HEK293 (cell line): Measurements from ENCODE around the gene CLEC19A.

Source experiments
- CTCF ChIA-PET: fragments of 350-600 bp; formaldehyde crosslinking; extraction: SDS; loops from one replicate; lab custom pipeline; 2021; ENCODE audit warnings: antibody characterized with exemption; lab: Yijun Ruan, JAX
- POLR2A ChIA-PET: fragments of 300-600 bp; formaldehyde crosslinking; extraction: SDS; loops from one replicate; lab custom pipeline; 2020; ENCODE audit warnings: antibody characterized with exemption, inconsistent platforms; lab: Yijun Ruan, JAX
- H3K27ac ChIP-seq: fragments of 200-500 bp; sonication (Bioruptor generic); 2 replicates; pipeline ENCODE4 v1.5.1; 2014; ENCODE audit warnings: low read depth, low read length, control low read depth, inconsistent platforms; ENCODE audit errors: extremely low read depth
- H3K36me3 ChIP-seq, 2 experiments: fragments of 200-500 bp in 1 of 2; sonication (Bioruptor generic) in 1 of 2; 1 replicate in 1 of 2; 2 replicates in 1 of 2; pipeline ENCODE4 v1.5.1; 2014 to 2017; ENCODE audit warnings: inconsistent platforms in 2 of 2, low read length in 2 of 2; ENCODE audit not compliant: control insufficient read depth in 2 of 2, insufficient read depth in 1 of 2
- H3K4me1 ChIP-seq: fragments of 200-500 bp; sonication (Bioruptor generic); 2 replicates; pipeline ENCODE4 v1.5.1; 2014; ENCODE audit warnings: mild to moderate bottlenecking, low read length, inconsistent platforms; ENCODE audit not compliant: control insufficient read depth, insufficient read depth
- H3K4me3 ChIP-seq: 2 replicates; pipeline ENCODE4 v1.5.1; 2011; ENCODE audit warnings: low read depth, mild to moderate bottlenecking, control low read depth, low read length, moderate library complexity
- H3K9me3 ChIP-seq: fragments of 200-500 bp; sonication (Bioruptor generic); 2 replicates; pipeline ENCODE4 v1.5.1; 2014; ENCODE audit warnings: low read depth, low read length, inconsistent platforms; ENCODE audit not compliant: control insufficient read depth, insufficient read depth
- BCL11B ChIP-seq: fragments of 450-650 bp; formaldehyde crosslinking; IDR thresholded peaks from 2 replicates; pipeline ENCODE4 v1.5.1; 2016; ENCODE audit warnings: low read depth, missing biosample characterization, missing genetic modification characterization
- KLF7 ChIP-seq: fragments of 450-650 bp; formaldehyde crosslinking; IDR thresholded peaks from 2 replicates; pipeline ENCODE4 v1.5.1; 2016; ENCODE audit warnings: missing biosample characterization, missing genetic modification characterization, borderline replicate concordance
- OVOL3 ChIP-seq: fragments of 450-650 bp; formaldehyde crosslinking; IDR thresholded peaks from 2 replicates; pipeline ENCODE4 v1.5.1; 2016; ENCODE audit warnings: missing biosample characterization, missing genetic modification characterization
- SCRT1 ChIP-seq: fragments of 450-650 bp; formaldehyde crosslinking; IDR thresholded peaks from 2 replicates; pipeline ENCODE4 v1.5.1; 2016; ENCODE audit warnings: missing biosample characterization, missing genetic modification characterization, borderline replicate concordance
- TCF7L2 ChIP-seq: IDR thresholded peaks from 2 replicates; pipeline ENCODE4 v1.6.1; 2011; ENCODE audit warnings: low read depth, mild to moderate bottlenecking, inconsistent platforms, low read length, moderate library complexity, borderline replicate concordance
- ZBTB20 ChIP-seq: fragments of 450-650 bp; formaldehyde crosslinking; IDR thresholded peaks from 2 replicates; pipeline ENCODE4 v1.5.1; 2016; ENCODE audit warnings: missing biosample characterization, missing genetic modification characterization
- ZFP37 ChIP-seq: fragments of 450-650 bp; formaldehyde crosslinking; IDR thresholded peaks from 2 replicates; pipeline ENCODE4 v1.5.1; 2016; ENCODE audit warnings: missing biosample characterization, missing genetic modification characterization
- ZNF211 ChIP-seq: fragments of 450-650 bp; formaldehyde crosslinking; IDR thresholded peaks from 2 replicates; pipeline ENCODE4 v1.5.1; 2016; ENCODE audit warnings: low read depth, missing biosample characterization, missing genetic modification characterization
- ZNF214 ChIP-seq: fragments of 450-650 bp; formaldehyde crosslinking; IDR thresholded peaks from 2 replicates; pipeline ENCODE4 v1.5.1; 2017; ENCODE audit warnings: missing biosample characterization, mild to moderate bottlenecking, missing genetic modification characterization, borderline replicate concordance
- ZNF24 ChIP-seq: fragments of 450-650 bp; formaldehyde crosslinking; IDR thresholded peaks from 2 replicates; pipeline ENCODE4 v1.5.1; 2016; ENCODE audit warnings: missing biosample characterization, missing genetic modification characterization
- ZNF521 ChIP-seq: fragments of 450-650 bp; formaldehyde crosslinking; IDR thresholded peaks from 2 replicates; pipeline ENCODE4 v1.5.1; 2017; ENCODE audit warnings: missing biosample characterization, mild to moderate bottlenecking, missing genetic modification characterization
- ZNF664 ChIP-seq: fragments of 450-650 bp; formaldehyde crosslinking; IDR thresholded peaks from 2 replicates; pipeline ENCODE4 v1.5.1; 2016; ENCODE audit warnings: missing biosample characterization, missing genetic modification characterization
- ZNF776 ChIP-seq: fragments of 450-650 bp; formaldehyde crosslinking; IDR thresholded peaks from 2 replicates; pipeline ENCODE4 v1.5.0; 2017; ENCODE audit warnings: missing biosample characterization, missing genetic modification characterization, borderline replicate concordance
- ZNF792 ChIP-seq: fragments of 450-650 bp; formaldehyde crosslinking; IDR thresholded peaks from 2 replicates; pipeline ENCODE4 v1.5.1; 2016; ENCODE audit warnings: missing biosample characterization, missing genetic modification characterization
- ZNF830 ChIP-seq: fragments of 450-650 bp; IDR thresholded peaks from 2 replicates; pipeline ENCODE4 v1.5.0; 2018; ENCODE audit warnings: missing biosample characterization, missing genetic modification characterization, low read depth, mild to moderate bottlenecking, moderate library complexity
- TF ChIP-seq, protein P1 (sequence below): fragments of 450-650 bp; formaldehyde crosslinking; IDR thresholded peaks from 2 replicates; pipeline ENCODE4 v1.5.1; 2017; ENCODE audit warnings: missing biosample characterization, missing genetic modification characterization
- TF ChIP-seq, protein P2 (sequence below): fragments of 450-650 bp; IDR thresholded peaks from 2 replicates; pipeline ENCODE4 v1.5.1; 2018; ENCODE audit warnings: missing biosample characterization, mild to moderate bottlenecking, missing genetic modification characterization
- TF ChIP-seq, protein P3 (sequence below): fragments of 450-650 bp; formaldehyde crosslinking; optimal IDR thresholded peaks from 2 replicates; pipeline ENCODE3; 2016; ENCODE audit warnings: missing biosample characterization, mild to moderate bottlenecking, missing genetic modification characterization
- TF ChIP-seq, protein P4 (sequence below): fragments of 450-650 bp; formaldehyde crosslinking; IDR thresholded peaks from 2 replicates; pipeline ENCODE4 v1.5.1; 2017; ENCODE audit warnings: missing biosample characterization, missing genetic modification characterization
- TF ChIP-seq, protein P5 (sequence below): fragments of 450-650 bp; formaldehyde crosslinking; IDR thresholded peaks from 2 replicates; pipeline ENCODE4 v1.5.1; 2016; ENCODE audit warnings: missing biosample characterization, missing genetic modification characterization, borderline replicate concordance
- TF ChIP-seq, protein P6 (sequence below): fragments of 450-650 bp; formaldehyde crosslinking; IDR thresholded peaks from 2 replicates; pipeline ENCODE4 v1.5.1; 2016; ENCODE audit warnings: missing biosample characterization, missing genetic modification characterization, low read depth

The CLEC19A gene

DNA sequence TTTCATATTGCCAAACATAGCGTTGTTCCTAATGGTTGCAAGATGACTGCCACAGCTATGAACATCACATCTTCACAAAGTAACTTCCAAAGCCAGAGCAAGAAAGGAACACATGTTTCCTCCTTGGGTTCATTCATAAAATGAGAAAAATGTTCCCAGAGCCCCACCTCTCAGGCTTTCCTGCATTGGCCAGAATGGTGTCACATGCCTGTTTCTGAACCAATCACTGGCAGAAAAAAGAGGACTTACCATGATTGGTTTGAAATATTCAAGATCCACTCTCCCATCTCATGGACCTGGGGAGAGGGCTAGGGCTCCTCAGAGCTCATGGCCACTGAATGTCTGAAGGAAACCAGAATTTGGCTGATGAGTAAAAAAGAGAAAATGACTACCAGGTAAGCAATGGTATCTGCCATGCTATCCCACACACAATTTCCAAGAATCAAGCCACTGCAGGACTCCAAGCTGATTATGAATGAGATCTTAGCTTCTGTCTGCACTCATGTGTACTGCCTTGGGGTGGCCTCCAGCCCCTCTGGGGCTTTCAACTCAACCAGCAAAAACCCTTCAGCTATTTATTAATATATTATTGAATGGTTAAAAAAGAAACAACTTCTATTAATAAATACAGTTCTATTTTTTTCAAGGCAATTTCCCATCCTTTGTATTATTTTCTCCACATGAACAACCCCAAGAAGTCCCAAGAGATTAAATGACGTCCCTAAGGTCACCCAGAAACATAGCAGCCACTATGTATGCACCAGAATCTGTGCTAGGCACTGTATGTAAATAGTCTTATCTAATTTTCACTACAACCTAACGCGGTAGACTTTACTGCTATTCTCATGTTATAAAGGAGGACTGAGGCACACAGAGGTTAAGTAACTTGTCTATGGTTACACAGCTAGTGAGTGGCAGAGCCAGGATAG is 70.8 kb downstream of the CLEC19A start:
- Histone ChIP-seq H3K36me3 (no peaks in the 10 kb centered on the region), H3K4me3 (no peak overlapping the region), H3K27ac (no peak overlapping the region), H3K4me1 (no peaks in the 10 kb centered on the region), H3K9me3 (no peaks in the 10 kb centered on the region)
- CTCF ChIA-PET, result interaction anchor here (0.6 to 0.7 kb wide), 2 partner anchors 270 to 271 kb away, joined by 3 read pairs; no protein-coding TSS in a partner anchor
- TF ChIP-seq, protein P1, sequence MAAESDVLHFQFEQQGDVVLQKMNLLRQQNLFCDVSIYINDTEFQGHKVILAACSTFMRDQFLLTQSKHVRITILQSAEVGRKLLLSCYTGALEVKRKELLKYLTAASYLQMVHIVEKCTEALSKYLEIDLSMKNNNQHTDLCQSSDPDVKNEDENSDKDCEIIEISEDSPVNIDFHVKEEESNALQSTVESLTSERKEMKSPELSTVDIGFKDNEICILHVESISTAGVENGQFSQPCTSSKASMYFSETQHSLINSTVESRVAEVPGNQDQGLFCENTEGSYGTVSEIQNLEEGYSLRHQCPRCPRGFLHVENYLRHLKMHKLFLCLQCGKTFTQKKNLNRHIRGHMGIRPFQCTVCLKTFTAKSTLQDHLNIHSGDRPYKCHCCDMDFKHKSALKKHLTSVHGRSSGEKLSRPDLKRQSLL, result no peak
- TF ChIP-seq, protein P2, sequence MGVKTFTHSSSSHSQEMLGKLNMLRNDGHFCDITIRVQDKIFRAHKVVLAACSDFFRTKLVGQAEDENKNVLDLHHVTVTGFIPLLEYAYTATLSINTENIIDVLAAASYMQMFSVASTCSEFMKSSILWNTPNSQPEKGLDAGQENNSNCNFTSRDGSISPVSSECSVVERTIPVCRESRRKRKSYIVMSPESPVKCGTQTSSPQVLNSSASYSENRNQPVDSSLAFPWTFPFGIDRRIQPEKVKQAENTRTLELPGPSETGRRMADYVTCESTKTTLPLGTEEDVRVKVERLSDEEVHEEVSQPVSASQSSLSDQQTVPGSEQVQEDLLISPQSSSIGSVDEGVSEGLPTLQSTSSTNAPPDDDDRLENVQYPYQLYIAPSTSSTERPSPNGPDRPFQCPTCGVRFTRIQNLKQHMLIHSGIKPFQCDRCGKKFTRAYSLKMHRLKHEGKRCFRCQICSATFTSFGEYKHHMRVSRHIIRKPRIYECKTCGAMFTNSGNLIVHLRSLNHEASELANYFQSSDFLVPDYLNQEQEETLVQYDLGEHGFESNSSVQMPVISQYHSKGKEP, result no peak
- TF ChIP-seq, protein P3, sequence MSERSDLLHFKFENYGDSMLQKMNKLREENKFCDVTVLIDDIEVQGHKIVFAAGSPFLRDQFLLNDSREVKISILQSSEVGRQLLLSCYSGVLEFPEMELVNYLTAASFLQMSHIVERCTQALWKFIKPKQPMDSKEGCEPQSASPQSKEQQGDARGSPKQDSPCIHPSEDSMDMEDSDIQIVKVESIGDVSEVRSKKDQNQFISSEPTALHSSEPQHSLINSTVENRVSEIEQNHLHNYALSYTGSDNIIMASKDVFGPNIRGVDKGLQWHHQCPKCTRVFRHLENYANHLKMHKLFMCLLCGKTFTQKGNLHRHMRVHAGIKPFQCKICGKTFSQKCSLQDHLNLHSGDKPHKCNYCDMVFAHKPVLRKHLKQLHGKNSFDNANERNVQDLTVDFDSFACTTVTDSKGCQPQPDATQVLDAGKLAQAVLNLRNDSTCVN (tag by site-specific recombination), result no peak
- TF ChIP-seq TCF7L2 (no peak), KLF7 (tag by site-specific recombination) (no peak), ZNF776 (tag by site-specific recombination) (no peak), ZNF214 (no peak)
- TF ChIP-seq, protein P4, sequence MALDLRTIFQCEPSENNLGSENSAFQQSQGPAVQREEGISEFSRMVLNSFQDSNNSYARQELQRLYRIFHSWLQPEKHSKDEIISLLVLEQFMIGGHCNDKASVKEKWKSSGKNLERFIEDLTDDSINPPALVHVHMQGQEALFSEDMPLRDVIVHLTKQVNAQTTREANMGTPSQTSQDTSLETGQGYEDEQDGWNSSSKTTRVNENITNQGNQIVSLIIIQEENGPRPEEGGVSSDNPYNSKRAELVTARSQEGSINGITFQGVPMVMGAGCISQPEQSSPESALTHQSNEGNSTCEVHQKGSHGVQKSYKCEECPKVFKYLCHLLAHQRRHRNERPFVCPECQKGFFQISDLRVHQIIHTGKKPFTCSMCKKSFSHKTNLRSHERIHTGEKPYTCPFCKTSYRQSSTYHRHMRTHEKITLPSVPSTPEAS, result no peak
- TF ChIP-seq, all 188 proteins: peak for 0
- POLR2A ChIA-PET, result no interaction called here

DNA sequence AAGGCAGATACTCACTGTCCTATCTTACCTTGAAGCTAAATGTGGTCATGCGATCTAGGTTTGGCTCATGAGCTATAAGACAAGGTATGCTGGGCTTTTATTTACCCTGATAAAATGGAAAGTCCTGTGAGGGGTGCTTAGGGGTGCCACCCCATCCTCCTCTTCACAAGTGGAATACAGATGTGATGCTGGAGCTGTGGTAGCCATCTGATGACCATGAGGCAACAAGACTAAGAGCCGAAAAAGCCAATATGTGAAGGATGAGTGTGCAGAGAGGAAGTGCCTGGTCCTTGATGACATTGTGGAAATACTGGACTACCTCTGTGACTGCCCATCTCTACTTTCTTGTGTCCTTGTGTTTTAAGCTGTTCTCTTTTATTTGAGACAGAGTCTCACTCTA is 74.0 kb downstream of the CLEC19A start:
- POLR2A ChIA-PET, result no interaction called here
- H3K36me3 ChIP-seq, result no peaks in the 10 kb centered on the region
- TF ChIP-seq BCL11B (tag by site-specific recombination) (no peak), ZNF664 (no peak), ZNF24 (no peak), OVOL3 (no peak), ZNF830 (tag by site-specific recombination) (no peak), ZNF211 (tag by site-specific recombination) (no peak), ZNF792 (tag by site-specific recombination) (no peak), KLF7 (tag by site-specific recombination) (no peak), ZBTB20 (tag by site-specific recombination) (no peak), SCRT1 (tag by site-specific recombination) (no peak), ZFP37 (tag by site-specific recombination) (no peak), ZNF521 (no peak)
- TF ChIP-seq, protein P5, sequence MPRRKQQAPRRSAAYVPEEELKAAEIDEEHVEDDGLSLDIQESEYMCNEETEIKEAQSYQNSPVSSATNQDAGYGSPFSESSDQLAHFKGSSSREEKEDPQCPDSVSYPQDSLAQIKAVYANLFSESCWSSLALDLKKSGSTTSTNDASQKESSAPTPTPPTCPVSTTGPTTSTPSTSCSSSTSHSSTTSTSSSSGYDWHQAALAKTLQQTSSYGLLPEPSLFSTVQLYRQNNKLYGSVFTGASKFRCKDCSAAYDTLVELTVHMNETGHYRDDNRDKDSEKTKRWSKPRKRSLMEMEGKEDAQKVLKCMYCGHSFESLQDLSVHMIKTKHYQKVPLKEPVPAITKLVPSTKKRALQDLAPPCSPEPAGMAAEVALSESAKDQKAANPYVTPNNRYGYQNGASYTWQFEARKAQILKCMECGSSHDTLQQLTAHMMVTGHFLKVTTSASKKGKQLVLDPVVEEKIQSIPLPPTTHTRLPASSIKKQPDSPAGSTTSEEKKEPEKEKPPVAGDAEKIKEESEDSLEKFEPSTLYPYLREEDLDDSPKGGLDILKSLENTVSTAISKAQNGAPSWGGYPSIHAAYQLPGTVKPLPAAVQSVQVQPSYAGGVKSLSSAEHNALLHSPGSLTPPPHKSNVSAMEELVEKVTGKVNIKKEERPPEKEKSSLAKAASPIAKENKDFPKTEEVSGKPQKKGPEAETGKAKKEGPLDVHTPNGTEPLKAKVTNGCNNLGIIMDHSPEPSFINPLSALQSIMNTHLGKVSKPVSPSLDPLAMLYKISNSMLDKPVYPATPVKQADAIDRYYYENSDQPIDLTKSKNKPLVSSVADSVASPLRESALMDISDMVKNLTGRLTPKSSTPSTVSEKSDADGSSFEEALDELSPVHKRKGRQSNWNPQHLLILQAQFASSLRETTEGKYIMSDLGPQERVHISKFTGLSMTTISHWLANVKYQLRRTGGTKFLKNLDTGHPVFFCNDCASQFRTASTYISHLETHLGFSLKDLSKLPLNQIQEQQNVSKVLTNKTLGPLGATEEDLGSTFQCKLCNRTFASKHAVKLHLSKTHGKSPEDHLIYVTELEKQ (tag by site-specific recombination), result no peak
- TF ChIP-seq, protein P6, sequence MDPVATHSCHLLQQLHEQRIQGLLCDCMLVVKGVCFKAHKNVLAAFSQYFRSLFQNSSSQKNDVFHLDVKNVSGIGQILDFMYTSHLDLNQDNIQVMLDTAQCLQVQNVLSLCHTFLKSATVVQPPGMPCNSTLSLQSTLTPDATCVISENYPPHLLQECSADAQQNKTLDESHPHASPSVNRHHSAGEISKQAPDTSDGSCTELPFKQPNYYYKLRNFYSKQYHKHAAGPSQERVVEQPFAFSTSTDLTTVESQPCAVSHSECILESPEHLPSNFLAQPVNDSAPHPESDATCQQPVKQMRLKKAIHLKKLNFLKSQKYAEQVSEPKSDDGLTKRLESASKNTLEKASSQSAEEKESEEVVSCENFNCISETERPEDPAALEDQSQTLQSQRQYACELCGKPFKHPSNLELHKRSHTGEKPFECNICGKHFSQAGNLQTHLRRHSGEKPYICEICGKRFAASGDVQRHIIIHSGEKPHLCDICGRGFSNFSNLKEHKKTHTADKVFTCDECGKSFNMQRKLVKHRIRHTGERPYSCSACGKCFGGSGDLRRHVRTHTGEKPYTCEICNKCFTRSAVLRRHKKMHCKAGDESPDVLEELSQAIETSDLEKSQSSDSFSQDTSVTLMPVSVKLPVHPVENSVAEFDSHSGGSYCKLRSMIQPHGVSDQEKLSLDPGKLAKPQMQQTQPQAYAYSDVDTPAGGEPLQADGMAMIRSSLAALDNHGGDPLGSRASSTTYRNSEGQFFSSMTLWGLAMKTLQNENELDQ (tag by site-specific recombination), result no peak
- TF ChIP-seq, all 188 proteins: peak for 0
- no peaks in the 10 kb centered on the region for H3K9me3 ChIP-seq
- H3K4me3 ChIP-seq, result no peak overlapping the region
- no peak overlapping the region for H3K27ac ChIP-seq
- H3K4me1 ChIP-seq, result no peaks in the 10 kb centered on the region
- CTCF ChIA-PET, result interaction anchor here (0.7 kb wide), 1 partner anchor 274 kb away, joined by 4 read pairs; no protein-coding TSS in a partner anchor
